Gastroesophageal sphincter (tissue), 4 donors: ENCODE data around the gene TRERF1. TPM values are rescaled to one million over a fixed set of nuclear protein-coding genes. Genes with fewer than 3 reads are reported as not detected.

Experiments
- ATAC-seq: fragments of 150-250 bp; one replicate; pipeline ENCODE4 v1.9.1; 2016; ENCODE audit warnings: mild to moderate bottlenecking, moderate library complexity
- H3K27ac ChIP-seq, 4 donors: fragments of 200-600 bp; sonication (generic) in 3 of 4; 1 replicate in 3 of 4; 2 replicates in 1 of 4; pipeline ENCODE4 v1.5.1; 2016 to 2019
- H3K27me3 ChIP-seq: fragments of 200-600 bp; sonication (generic); one replicate; pipeline ENCODE4 v1.5.1; 2019
- H3K36me3 ChIP-seq, 2 donors: fragments of 200-600 bp; sonication (generic); one replicate each; pipeline ENCODE4 v1.5.1; 2019; ENCODE audit warnings: control low read depth in 1 of 2
- H3K4me1 ChIP-seq, 3 donors: fragments of 200-600 bp; sonication (generic); 1 replicate in 2 of 3; 2 replicates in 1 of 3; pipeline ENCODE4 v1.5.1; 2016 to 2019; ENCODE audit warnings: control low read depth in 2 of 3
- H3K4me3 ChIP-seq, 2 donors: fragments of 200-600 bp; sonication (generic); one replicate each; pipeline ENCODE4 v1.5.1; 2019; ENCODE audit warnings: mild to moderate bottlenecking in 1 of 2, moderate library complexity in 1 of 2
- H3K9me3 ChIP-seq, 3 donors: fragments of 200-600 bp; sonication (generic); one replicate each; pipeline ENCODE4 v1.5.1; 2017 to 2019; ENCODE audit warnings: control low read depth in 2 of 3
- CTCF ChIP-seq, 4 experiments: fragments of 200-600 bp in 2 of 4; fragments of 450-650 bp in 2 of 4; sonication (generic) in 1 of 4; IDR thresholded peaks; one replicate each; pipeline ENCODE4 v1.5.1; 2017 to 2019; ENCODE audit warnings: antibody characterized with exemption in 4 of 4, mild to moderate bottlenecking in 2 of 4, moderate library complexity in 2 of 4
- EP300 ChIP-seq: sonication (generic); formaldehyde crosslinking; IDR thresholded peaks from one replicate; pipeline ENCODE4 v1.6.1; 2017; ENCODE audit warnings: antibody characterized with exemption, mild to moderate bottlenecking
- POLR2A ChIP-seq, 2 donors: fragments of 450-650 bp; IDR thresholded peaks; one replicate each; pipeline ENCODE4 v1.6.1; 2017; ENCODE audit warnings: antibody characterized with exemption in 2 of 2, mild to moderate bottlenecking in 2 of 2, moderate library complexity in 1 of 2
- POLR2AphosphoS5 ChIP-seq: sonication (generic); formaldehyde crosslinking; IDR thresholded peaks from one replicate; pipeline ENCODE4 v1.6.1; 2017; ENCODE audit warnings: antibody characterized with exemption
- WGBS, 2 donors: methylation state at CpG; one replicate each; pipeline ENCODE4 v1.1.5; 2018; ENCODE audit warnings: low coverage in 1 of 2; 5-methylcytosine and 5-hydroxymethylcytosine counted together
- total RNA-seq, 4 donors: library from RNA; depleted of rRNA; stranded (reverse); fragments of >200 nt; gene quantifications; one replicate each; pipeline ENCODE4 v1.1.0, GENCODE V29; 2016

Gene TRERF1
- total RNA-seq, 4 donors from 2014 or later, result 3.2 to 7.4 (median 5.4) TPM

DNA sequence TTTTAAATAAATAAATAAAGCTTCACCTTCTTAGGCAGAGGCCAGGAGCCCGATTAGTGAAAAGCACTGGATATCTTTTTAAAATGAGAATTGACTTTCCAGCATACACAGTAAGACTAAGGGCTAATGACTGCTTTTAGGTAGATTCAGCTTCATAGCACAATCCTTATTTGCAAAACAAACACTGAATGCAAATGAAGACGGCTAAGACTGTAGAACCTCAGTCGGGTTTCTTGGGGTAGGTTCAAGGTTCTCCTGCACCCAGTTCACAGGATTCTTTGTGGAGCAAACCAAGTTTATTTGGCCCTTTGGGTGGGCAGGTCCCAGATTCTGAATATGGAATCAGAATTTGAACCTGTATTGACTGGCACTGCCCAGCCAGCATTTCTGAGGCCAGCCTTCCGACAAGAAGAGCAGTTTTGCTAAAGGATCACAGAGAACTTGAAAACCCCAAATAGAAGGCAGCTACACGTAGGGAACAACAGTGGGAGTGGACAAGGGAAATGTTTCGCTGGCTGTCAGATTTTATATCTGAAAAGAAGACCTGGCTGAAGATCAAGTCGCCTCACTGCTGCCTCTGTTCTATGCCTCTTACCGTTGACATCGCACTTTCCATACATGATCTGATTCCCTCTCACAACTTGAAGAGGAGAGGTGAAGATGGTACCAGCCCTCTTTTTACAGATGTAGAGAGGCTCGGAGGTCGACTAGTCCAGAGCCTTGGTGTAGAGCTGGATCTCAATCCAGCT lies 8.2 kb downstream of the TRERF1 start:
- peaks cover 10 to 73% (median 18%) of the 10 kb centered on the region in 3 donors for H3K4me1 ChIP-seq
- no peaks in the 10 kb centered on the region for H3K27me3 ChIP-seq
- no peak for ATAC-seq
- peak overlapping the region in 3 of 4 donors; percentile 76 to 84 (median 78) for H3K27ac ChIP-seq
- peak overlapping the region in 1 of 2 donors; percentile 15 for H3K4me3 ChIP-seq
- WGBS, 2 donors, result 34 to 48% methylated on average over 7 to 10 of the region's 11 CpGs
- no peaks in the 10 kb centered on the region for H3K36me3 ChIP-seq
- TF ChIP-seq CTCF (IDR thresholded peaks at IDR 0.05) (no peak), POLR2A (IDR thresholded peaks at IDR 0.05) (no peak), EP300 (no peak), POLR2AphosphoS5 (no peak)
- no peaks in the 10 kb centered on the region for H3K9me3 ChIP-seq

- Histone ChIP-seq H3K36me3 (no peaks in the 10 kb centered on the region), H3K27ac (peak overlapping the region; percentile 71 to 86 (median 80)), H3K4me1 (peaks cover 10 to 64% (median 18%) of the 10 kb centered on the region in 3 donors), H3K4me3 (peak overlapping the region in 1 of 2 donors; percentile 19), H3K9me3 (no peaks in the 10 kb centered on the region), H3K27me3 (no peaks in the 10 kb centered on the region)
- TF ChIP-seq POLR2AphosphoS5, result no peak
- TF ChIP-seq CTCF (IDR thresholded peaks at IDR 0.05), result no peak
- TF ChIP-seq EP300, result no peak
- TF ChIP-seq POLR2A (IDR thresholded peaks at IDR 0.05), result no peak
- peak; percentile 11 for ATAC-seq
- 24 to 31% methylated on average over 2 to 5 of the region's 5 CpGs for WGBS, 2 donors
Observed at GRCh38 chr6:42441697-42442081, 10.0 kb downstream of the TRERF1 start.

DNA sequence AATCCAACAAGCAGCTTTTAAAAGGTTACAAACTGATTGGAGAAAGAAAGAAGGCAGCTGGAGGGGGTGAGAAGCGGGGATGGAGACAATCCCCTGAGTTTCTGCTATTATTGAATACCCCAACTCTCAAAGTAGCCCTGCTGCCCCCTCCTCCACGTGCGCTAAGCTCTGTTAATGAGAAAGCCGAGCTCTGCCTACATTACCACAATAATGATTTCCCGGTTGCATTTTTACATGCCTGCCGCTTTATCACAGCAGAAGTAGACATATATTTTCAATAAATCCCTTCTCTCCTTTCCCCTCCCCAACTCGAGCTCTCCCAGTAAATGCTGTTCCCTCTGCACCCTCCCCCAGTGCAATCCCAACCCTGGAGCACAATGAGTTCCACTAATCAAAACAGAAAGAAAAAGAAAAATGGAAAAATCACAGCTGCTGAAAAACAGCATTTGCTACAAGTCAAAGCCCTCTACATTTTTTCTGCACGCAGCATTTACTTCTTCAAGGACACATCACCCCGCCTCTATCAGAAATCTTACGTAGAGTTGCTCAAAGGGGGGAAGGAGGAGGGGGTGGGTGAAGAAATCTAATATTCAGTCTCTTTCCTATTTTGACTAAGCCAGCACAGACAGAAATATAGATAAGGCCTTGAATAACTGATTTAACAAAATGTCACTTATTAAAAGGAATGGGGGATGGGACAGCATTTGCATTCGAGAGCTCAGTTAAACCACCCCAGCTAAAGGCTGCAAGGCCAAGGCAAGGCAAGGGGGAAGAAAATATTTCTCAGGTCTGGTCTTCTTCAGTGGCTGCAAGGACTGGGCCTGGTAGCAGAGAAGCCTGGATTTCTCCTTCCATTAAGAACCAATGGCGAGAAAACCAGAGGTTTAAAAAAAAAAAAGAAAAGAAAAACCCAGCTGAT lies 10.7 kb downstream of the TRERF1 start:
- no peak for TF ChIP-seq POLR2A (IDR thresholded peaks at IDR 0.05)
- TF ChIP-seq CTCF (IDR thresholded peaks at IDR 0.05), result no peak
- TF ChIP-seq POLR2AphosphoS5, result peak; percentile 4
- H3K27me3 ChIP-seq, result no peaks in the 10 kb centered on the region
- 19 to 30% methylated on average over 9 to 11 of the region's 12 CpGs for whole genome bisulfite sequencing, 2 donors
- no peaks in the 10 kb centered on the region for H3K36me3 ChIP-seq
- no peaks in the 10 kb centered on the region for H3K9me3 ChIP-seq
- peak; percentile 78 for ATAC-seq
- peak overlapping the region; percentile 71 to 86 (median 80) for H3K27ac ChIP-seq
- H3K4me1 ChIP-seq, result peaks cover 10 to 64% (median 18%) of the 10 kb centered on the region in 3 donors
- H3K4me3 ChIP-seq, result peak overlapping the region; percentile 17 to 19

DNA sequence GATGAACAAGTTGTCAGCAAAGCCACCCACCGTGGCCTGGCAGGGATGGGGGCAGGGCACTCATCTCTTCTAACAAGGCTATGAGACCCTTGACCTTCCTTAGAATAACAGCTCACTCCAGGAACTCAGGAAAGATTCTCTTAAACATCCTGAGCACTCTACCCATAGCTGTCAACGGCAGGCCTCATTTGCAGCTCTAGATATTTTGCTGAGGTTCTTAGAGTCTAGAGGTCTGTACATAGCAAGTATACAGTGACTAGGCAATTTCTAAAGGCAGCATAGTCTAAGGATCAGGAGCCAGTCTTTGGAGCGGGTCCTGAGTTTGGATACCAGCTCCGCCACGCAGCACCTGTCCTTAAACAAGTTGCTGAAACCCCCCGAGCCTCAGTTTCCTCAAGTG lies 11.7 kb downstream of the TRERF1 start:
- peaks cover 10 to 64% (median 18%) of the 10 kb centered on the region in 3 donors for H3K4me1 ChIP-seq
- no peaks in the 10 kb centered on the region for H3K27me3 ChIP-seq
- ATAC-seq, result no peak
- no peak overlapping the region for H3K4me3 ChIP-seq
- no peaks in the 10 kb centered on the region for H3K9me3 ChIP-seq
- TF ChIP-seq POLR2A (IDR thresholded peaks at IDR 0.05) (no peak), POLR2AphosphoS5 (no peak), CTCF (IDR thresholded peaks at IDR 0.05) (no peak), EP300 (no peak)
- WGBS, 2 donors, result 28 to 40% methylated on average over 1 to 2 of the region's 6 CpGs
- no peaks in the 10 kb centered on the region for H3K36me3 ChIP-seq
- peak overlapping the region; percentile 71 to 86 (median 80) for H3K27ac ChIP-seq
